ENCODE results near the gene TRA2B.

- TF ChIP-seq CTCF (IDR thresholded peaks at IDR 0.05 in 2 of 3, conservative IDR thresholded peaks at IDR 0.05 in 1 of 3; ENCODE audit: borderline replicate concordance in 1 of 3, insufficient read depth in 1 of 3, low read depth in 2 of 3, low read length in 2 of 3) = no peak
- TF ChIP-seq REST (IDR thresholded peaks at IDR 0.05; ENCODE audit: low read depth) = no peak
- no peak for TF ChIP-seq MAX (IDR thresholded peaks at IDR 0.05)
- TF ChIP-seq SP1 (IDR thresholded peaks at IDR 0.05; ENCODE audit: low read depth) = no peak
- TF ChIP-seq POLR2A (IDR thresholded peaks at IDR 0.05; ENCODE audit: borderline replicate concordance, extremely low read depth, insufficient read depth, insufficient read length) = no peak
- TF ChIP-seq POLR2AphosphoS5 (IDR thresholded peaks at IDR 0.05; ENCODE audit: low read depth, low read length) = no peak
Observed at GRCh38 chr3:185920184-185920583, 17.6 kb downstream of the TRA2B start.

Measured in HCT116 (cell line).